GM21360 (cell line): ENCODE data around the gene NEK11.

Experiments used
- ATAC-seq: cut with Tn5 transposase; IDR thresholded peaks from one replicate; pipeline ENCODE4 v1.9.1; 2021; ENCODE audit warnings: mild to moderate bottlenecking, moderate library complexity; ENCODE audit not compliant: unreplicated experiment

NEK11 gene, protein sequence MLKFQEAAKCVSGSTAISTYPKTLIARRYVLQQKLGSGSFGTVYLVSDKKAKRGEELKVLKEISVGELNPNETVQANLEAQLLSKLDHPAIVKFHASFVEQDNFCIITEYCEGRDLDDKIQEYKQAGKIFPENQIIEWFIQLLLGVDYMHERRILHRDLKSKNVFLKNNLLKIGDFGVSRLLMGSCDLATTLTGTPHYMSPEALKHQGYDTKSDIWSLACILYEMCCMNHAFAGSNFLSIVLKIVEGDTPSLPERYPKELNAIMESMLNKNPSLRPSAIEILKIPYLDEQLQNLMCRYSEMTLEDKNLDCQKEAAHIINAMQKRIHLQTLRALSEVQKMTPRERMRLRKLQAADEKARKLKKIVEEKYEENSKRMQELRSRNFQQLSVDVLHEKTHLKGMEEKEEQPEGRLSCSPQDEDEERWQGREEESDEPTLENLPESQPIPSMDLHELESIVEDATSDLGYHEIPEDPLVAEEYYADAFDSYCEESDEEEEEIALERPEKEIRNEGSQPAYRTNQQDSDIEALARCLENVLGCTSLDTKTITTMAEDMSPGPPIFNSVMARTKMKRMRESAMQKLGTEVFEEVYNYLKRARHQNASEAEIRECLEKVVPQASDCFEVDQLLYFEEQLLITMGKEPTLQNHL

DNA sequence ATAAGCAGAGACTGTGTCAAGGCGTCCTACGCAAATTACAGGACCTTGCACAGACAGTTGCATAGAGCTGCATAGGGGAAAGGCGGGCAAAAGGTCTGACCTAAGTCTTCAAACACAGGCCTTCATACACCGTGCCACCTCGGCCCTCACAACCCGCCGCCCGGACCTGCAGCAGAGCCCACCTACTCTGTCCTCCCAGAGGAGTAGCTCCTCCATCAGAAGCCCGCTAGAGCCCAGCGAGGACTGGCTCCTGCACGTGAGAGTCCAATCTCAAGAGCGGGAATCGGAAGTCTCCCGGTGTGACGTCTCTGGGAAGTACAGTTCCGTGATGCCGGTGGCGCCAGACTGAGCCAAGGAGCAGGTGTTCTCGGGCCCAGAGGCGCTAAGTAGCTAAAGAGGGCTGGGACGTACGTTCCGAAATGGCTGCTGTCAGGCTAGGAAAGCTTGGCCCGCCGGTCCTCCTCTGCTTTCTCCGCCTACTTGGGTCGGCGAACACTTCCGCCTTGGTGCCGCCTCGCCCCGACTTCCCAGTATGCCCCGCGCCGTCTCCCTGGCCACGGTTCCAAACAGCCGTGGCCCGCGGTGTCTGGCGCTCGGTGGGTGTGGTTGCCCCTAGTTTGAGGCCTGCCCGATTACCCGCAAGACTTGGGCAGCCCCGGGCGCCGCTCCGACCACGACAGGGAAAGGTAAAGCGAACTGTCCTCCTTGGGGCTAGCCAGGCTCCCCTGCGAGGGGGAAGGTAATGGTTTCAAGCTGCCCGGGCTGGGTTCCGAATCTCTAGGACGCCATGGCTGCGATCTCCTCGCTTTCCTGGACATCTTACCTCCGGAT lies at the start of gene NEK11, which contains the start of gene ASTE1:
Gene NEK11, plus strand, starts transcription at position 557 of the 831 bp plus-strand sequence. CDS start 2,832 bp downstream, outside the sequence.
Gene ASTE1, minus strand, starts transcription at position 505 of the 831 bp plus-strand sequence. CDS start 1,519 bp downstream, outside the sequence.
- ATAC-seq, result peak; percentile 97

DNA sequence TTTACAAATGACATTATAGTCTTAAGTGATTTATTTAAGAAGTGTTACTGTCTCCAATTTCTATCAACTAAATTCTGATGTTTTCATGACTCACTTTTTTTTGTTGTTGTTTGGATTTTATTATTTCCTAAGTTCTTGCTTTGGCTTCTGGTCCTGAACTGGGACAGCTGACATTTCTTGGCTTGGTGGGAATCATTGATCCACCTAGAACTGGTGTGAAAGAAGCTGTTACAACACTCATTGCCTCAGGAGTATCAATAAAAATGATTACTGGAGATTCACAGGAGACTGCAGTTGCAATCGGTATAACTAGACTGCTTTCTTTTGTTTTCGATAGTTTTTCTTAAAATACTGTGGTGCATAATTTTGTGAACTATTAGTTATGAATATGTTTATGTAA lies 47.6 kb upstream of the NEK11 start:
- no peak for ATAC-seq

DNA sequence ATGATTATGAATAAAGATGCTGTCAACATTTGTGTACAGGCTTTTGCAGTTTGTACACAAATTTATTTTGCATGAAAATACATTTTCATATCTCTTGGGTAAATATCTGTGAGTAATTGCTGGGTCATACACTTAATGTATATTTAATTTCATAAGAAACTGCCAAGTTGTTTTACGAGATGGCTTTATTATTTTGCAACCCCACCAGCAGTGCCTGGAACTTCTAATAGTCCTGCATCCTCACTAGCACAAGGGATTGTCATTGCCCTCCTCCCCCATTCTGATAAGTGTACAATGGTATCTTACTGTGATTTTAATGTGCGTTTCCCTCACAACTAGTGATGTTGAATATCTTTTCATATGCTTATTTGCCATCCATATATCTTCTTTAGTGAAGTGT lies 45.2 kb upstream of the NEK11 start:
- no peak for ATAC-seq

DNA sequence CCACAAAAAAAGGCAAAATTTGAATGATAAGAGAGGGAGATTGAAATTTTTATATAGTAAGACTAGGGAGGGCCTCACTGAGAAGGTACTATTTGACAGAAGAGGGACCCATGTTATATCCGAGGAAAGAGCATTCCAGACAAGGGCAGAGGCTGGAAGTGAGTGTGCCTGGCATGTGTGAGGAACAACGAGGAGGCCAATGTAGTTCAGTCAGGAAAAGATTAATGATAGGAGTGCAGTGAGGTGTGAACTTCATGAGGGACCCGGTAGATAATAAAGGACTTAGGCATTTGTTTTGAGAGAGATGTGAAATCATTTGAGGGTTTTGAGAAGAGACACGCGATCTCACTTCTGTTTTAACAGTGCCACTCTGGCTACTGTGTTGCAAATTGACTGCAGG lies 36.4 kb upstream of the NEK11 start:
- ATAC-seq, result no peak

DNA sequence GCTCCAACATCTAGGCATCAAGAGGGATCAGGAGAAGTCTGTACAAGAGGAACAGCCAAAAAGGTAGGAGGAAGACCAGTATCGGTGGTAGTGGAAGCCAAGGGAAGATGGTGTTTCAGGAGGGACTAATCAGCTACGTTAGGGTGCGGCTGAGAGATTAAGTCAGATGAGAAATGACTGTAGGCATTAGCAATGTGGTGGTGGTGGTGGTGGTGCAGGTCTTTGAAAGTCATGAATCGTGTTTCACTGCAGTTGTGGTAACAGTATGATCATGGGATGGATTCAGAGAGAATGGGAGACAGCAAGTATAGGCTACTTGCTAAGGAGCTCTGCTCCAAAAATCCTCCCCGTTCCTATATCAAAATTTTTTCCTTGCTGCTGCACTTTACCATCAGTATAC lies 35.6 kb upstream of the NEK11 start:
- ATAC-seq, result no peak

DNA sequence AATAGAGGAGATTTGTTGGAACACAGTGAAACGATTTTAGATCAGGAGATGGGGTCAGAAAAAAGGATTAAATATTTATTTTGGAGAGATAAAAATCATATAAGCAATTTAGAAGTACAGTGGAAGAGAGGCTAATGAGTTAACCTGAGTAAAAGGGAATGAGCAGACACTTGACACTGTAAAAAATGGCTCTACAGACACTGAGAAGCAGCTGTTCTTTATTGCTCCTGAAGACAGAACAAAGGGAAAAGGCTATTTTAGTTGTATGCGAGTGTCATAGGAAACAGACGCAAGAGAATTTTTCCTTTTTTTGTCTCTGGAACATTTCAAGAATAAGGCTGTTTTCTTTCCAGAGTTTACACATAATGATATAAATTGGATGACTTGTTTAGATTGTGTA lies 34.3 kb upstream of the NEK11 start:
- ATAC-seq, result no peak

DNA sequence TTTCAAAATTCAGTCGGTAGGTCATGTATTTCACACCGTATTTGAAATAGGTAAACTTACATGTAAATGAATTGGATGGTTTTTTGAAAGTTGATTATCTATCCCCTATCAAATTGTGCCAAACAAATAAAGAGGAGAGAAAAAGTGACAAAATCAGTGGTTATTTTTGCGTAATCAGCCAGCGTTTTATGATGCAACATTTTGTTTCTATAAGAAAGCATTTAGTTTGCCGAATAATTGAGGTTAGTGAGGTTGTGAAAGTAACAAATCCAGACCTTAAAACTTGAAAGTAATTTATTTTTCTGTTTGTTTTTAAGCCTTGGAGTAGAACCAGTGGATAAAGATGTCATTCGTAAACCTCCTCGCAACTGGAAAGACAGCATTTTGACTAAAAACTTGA lies 29.4 kb upstream of the NEK11 start:
- ATAC-seq, result no peak

DNA sequence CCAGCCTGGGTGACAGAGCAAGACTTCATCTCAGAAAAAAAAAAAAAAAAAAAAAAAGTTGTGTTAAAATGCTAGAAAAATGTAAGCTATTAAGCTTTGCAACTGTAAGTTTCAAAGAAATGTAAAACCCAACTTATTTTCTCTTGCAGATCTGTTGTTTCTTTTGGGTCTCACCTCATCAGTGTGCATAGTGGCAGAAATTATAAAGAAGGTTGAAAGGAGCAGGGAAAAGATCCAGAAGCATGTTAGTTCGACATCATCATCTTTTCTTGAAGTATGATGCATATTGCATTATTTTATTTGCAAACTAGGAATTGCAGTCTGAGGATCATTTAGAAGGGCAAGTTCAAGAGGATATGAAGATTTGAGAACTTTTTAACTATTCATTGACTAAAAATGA lies 25.6 kb upstream of the NEK11 start:
- no peak for ATAC-seq

DNA sequence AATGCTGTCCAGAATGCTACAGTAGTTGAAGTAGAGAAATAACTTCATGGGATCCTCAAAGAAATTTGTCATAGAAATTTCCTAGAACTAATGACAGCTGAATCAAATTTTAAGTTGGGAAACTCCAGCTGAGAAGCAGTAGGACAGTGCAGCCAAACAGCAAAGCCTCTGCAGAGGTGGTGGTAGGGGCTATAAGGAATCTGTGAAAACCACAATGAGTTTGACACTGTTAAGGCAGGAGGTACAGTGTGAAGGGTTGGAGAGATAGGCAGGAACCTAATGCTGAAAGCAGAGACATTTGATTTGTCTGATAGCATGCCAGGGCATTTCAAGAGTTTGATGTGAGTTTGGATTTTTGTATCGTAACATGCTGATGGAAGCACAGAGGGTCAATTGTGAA lies 22.1 kb upstream of the NEK11 start:
- no peak for ATAC-seq

DNA sequence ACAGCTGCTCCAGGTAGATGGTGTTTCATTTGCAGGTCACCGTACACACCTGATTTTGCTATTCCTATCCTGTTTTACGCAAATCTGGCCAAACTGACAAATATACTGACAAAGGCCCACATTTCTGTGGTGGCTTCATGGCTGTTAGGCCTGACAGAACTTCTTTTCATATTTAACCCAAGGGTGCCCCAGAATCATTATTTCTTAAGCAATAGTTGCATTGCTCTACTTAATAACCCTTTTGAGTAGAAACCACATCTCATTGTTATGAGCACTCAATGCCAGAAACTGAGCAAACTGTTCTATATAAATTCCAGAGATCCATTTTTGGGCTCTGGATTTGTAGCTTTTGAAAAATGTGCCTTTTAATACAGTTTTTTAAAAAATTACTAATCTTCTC lies 19.4 kb upstream of the NEK11 start:
- ATAC-seq, result no peak

DNA sequence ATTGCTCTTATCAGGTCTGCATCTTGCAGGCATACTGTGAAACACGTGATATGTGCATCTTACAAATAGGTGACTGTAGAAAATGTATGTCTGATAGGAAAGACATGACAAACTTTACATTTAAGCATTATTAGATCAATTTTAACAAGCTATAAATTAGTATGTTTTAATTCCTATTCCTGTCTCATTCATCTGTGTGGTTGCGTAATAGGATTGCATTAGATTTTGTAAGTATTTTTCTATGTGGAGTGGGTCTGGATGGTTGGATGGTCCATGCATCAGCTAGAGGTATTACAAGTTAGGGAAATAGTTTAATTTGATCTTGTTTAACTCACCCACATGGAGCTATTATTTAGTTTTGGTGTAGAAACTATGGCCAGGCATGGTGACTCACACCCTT lies 18.9 kb upstream of the NEK11 start:
- ATAC-seq, result no peak

DNA sequence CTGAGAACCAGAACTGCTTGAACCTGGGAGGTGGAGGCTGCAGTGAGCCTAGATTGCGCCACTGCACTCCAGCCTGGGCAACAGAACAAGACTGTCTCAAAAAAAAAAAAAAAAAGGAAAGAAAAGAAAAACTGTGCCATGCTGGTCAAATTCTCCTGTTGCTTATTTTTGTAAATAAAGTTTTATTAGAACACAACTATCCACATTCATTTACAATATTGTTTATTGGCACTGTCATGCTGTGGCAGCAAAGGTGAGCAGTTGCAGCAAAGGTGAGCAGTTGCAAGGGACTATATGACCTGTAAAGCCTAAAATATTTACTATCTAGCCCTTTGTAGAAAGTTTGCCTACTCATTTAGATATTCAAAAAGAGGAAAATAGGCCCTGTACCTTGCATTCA lies 18.4 kb upstream of the NEK11 start:
- ATAC-seq, result no peak

DNA sequence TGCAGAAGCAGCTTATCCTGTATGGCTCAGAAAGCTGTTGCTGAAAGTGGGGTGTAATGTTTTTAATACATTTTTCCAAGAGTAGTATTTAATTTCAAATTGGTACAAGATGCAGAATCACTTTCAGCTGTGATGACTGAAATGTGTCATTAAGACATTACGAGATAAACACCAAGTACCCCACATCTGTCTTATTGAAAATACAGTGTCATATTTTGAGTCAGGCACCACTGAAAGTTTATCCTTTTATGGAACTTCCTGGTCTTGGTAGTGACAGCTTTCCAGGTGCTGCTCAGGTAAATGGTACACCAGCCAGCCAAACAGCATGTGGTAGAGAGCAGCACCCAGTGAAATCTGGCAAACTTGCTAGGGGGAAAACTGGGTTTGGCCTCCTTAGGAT lies 17.0 kb upstream of the NEK11 start:
- ATAC-seq, result no peak

DNA sequence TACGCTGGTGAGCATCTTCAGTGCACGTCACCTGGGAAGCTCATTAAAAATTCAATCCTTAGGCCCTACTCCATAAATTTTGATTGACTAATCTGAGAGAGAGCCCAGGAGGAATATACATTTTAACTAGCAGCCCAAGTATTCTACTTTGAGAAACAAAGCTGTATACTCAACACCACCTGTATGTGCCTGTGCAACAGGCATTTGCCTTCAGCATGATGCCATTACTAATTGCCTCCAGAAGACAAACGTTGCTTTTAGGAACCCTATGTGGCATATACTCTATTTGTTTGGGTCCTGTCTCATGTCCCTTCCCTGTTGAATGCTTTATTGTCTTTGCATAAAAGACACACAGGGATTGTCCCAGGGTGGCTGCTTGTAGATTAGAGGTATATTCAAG lies 7.7 kb upstream of the NEK11 start:
- no peak for ATAC-seq

DNA sequence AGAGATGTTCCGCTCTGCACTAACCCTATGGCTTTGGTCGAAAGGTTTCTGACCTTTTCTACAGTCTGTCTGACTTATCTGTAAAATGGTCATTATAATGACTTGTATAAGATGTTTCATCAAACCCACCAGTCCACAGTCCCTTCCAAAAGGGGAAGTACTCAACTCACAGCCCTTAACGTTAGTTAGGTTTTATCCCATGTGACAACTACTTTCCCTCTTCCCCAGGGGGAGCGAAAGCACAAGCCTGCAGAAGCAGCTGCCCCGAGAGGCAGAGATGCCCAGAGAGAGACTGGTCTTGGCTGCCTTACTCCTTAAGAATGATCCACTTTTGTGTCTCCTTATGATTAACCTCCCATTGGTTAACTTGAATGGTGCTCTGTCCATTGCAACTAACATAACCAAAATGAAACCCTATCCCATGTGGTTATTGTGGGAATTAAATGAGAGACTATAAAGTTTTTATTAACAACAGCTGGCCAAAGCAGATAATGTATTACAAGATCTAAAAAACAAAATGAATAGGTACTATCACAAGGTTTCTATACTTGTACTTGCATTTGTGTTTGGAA lies 6.5 kb upstream of the NEK11 start:
- no peak for ATAC-seq

DNA sequence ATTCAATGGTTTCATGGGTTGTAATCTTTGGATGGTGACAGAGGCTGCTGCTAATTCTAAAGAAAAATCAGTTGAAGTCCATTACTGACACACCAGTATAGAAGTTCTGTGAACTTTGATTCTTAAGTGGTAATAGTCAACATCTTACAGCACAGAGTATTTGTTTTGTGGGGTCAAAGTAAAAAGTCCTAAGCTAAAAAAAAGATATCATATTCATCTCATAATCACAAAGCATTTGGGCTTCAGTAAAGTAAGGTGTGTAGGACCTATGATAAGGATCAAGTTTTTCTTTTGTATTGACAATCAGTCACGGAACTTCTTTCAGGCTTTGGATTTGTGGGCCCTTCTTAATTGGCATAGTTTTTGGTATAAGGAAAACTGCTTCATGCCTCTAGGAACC lies 1.1 kb upstream of the NEK11 start:
- ATAC-seq, result no peak

DNA sequence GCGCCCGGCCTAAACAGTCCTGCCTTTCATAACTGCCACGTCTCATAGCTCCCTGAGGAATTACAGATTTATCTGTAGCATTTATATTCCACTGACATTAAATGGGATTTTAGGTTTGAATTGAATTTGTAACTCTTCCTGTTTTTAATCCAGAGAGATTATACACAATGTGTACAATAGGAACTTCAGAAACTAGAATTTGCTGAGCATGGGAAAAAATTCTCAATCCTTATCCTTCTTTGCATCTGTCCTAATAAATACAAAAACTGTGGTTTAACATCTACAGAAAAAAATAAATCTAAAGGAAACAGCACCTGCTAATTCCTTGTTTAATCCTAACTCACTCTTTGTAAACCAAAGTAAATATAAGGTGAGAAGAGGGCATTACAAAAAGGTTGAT lies 2.2 kb downstream of the NEK11 start:
- no peak for ATAC-seq

DNA sequence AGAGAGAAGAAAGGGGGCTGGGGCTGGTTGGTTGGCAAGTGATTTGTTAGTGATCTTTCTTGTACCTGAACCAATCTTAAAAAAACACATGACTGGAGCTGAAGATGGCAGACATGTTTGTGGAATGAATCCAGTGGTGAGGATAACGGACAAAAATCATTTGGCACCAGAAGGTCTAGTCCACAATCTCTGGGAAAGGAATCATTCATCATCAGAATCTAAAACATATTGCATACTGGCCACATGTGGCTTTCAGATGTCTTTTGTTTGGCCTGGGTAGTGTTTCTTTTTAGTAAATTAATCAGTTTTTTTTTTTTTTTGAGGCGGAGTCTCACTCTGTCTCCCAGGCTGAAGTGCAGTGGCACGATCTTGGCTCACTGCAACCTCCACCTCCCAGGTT lies 5.0 kb downstream of the NEK11 start:
- no peak for ATAC-seq

DNA sequence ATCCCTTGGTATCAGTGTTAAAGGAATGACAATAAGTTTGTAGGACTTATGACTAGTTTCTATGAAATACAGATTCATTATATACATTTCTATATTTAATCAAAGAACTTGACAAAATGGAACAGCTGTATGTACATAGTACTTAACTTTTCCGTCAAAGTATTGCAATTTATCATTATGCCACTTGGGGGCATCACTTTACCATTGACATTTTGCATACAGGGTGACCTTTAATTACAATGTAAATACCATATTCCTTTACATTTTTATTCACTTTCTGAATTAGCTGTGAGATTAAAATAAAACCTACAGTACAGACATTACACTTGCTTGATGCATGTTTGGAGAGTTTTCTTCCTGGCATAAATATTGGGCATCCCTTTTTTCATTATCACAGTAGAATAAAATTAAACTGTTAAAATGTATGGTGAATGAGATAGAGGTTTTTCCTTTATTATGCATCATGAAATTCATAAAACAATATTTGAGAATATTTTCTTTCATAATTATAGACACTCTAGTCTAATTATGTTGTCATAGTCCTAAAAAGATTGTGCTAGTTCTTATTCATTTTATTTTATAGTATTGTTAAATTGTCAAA lies 6.9 kb downstream of the NEK11 start:
- no peak for ATAC-seq

DNA sequence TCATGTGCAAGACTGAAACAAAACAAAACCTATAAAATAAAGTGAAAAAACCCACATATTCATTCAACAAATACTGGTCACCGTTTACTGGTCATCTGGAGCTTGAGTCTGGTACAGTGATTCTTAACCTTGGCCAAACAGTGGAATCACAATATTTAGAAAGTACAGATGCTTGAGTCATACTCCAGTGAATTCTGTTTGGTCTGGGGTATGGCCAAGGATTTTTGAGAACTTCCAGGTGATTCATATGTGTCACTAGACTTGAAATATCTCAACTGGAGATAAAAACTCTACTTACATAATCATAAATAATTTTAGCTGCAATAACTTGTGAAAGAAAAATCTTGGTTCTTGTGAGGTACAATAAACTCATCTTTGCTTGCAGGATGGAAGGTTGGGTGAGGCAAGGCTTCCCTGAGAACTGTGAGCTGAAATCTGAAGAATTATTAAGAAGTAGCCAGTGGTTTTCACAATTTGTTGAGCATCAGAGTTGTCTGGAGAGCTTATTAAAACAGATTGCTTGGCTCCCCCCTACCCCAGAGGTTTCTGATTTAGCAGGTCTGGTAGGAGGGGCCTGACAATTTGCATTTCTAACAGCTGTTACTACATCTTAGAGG lies 9.6 kb downstream of the NEK11 start:
- no peak for ATAC-seq
